ENCODE results near the gene TMEM167B. TPM values are rescaled to one million over a fixed set of nuclear protein-coding genes. Genes with fewer than 3 reads are reported as not detected.
"Not testable (repeated sequence)": the region's sequence is repeated elsewhere in the genome, so short reads cannot be mapped to it uniquely, and the experiment has no call there.

TMEM167B gene
- total RNA-seq, 1 experiment from 2014 or later = 21.4 TPM

GRCh38 chr1:109050228-109050995 lies 40.2 kb upstream of the TMEM167B start:
- TF ChIP-seq RAD21 (IDR thresholded peaks at IDR 0.05; ENCODE audit: low read depth) (no peak), ZNF274 (IDR thresholded peaks at IDR 0.05; ENCODE audit: low read depth, low read length) (no peak), MAX (IDR thresholded peaks at IDR 0.05) (no peak), JUND (IDR thresholded peaks at IDR 0.05) (no peak), SP1 (IDR thresholded peaks at IDR 0.05; ENCODE audit: low read depth) (no peak), TCF7L2 (IDR thresholded peaks at IDR 0.05; ENCODE audit: borderline replicate concordance, extremely low read depth, insufficient read depth, insufficient read length) (no peak)
- no peaks in the 10 kb centered on the region for H3K36me3 ChIP-seq (ENCODE audit: control insufficient read depth in 1 of 2, insufficient read depth in 2 of 2, low read length in 2 of 2)
- no peak overlapping the region for H3K27ac ChIP-seq (ENCODE audit: low read depth, low read length)
- RAD21 ChIA-PET (ENCODE audit: low non-redundant PET in 1 of 2, low total read pairs in 2 of 2, uncharacterized antibody in 2 of 2, unreplicated experiment in 2 of 2) = no interaction called here
- H2AFZ ChIP-seq (ENCODE audit: low read depth, low read length, poor library complexity, severe bottlenecking) = no peak overlapping the region
- no peak overlapping the region for H3K9ac ChIP-seq (ENCODE audit: low read length)
- H3K79me2 ChIP-seq (ENCODE audit: insufficient read depth, low read length) = no peaks in the 10 kb centered on the region
- H3K9me2 ChIP-seq (ENCODE audit: insufficient read depth) = no peaks in the 10 kb centered on the region
- intact Hi-C loops (cut with micrococcal nuclease) = no loop called here
- no peak overlapping the region for H3K4me2 ChIP-seq (ENCODE audit: low read length)
- no peaks in the 10 kb centered on the region for H4K20me1 ChIP-seq (ENCODE audit: insufficient read depth)
- ATAC-seq (no peak), DNase-seq (ENCODE audit: low read depth, low spot score) (no peak)
- no peak overlapping the region for H3K4me3 ChIP-seq (replicated peaks in 1 of 2; ENCODE audit: low read depth in 1 of 2, low read length in 2 of 2)
- H3K27me3 ChIP-seq (ENCODE audit: insufficient read depth, low read length) = no peaks in the 10 kb centered on the region
- CTCF ChIA-PET = no interaction called here
- BruUV-seq (replicated peaks) = no TSS peak
- POLR2A ChIA-PET = no interaction called here
- H3K4me1 ChIP-seq (ENCODE audit: control insufficient read depth in 1 of 2, insufficient read depth in 2 of 2, low read length in 2 of 2) = no peaks in the 10 kb centered on the region
- no peaks in the 10 kb centered on the region for H3K9me3 ChIP-seq (ENCODE audit: control insufficient read depth in 1 of 2, insufficient read depth in 1 of 2, low read depth in 1 of 2, low read length in 2 of 2)

GRCh38 chr1:109052145-109052544 lies 38.4 kb upstream of the TMEM167B start:
- H3K36me3 ChIP-seq (ENCODE audit: control insufficient read depth in 1 of 2, insufficient read depth in 2 of 2, low read length in 2 of 2); H4K20me1 ChIP-seq (ENCODE audit: insufficient read depth); H3K9ac ChIP-seq (ENCODE audit: low read length); DNase-seq (ENCODE audit: low read depth, low spot score); H3K4me1 ChIP-seq (ENCODE audit: control insufficient read depth in 1 of 2, insufficient read depth in 2 of 2, low read length in 2 of 2); H2AFZ ChIP-seq (ENCODE audit: low read depth, low read length, poor library complexity, severe bottlenecking); ATAC-seq; H3K9me3 ChIP-seq (ENCODE audit: control insufficient read depth in 1 of 2, insufficient read depth in 1 of 2, low read depth in 1 of 2, low read length in 2 of 2); H3K4me3 ChIP-seq (replicated peaks in 1 of 2; ENCODE audit: low read depth in 1 of 2, low read length in 2 of 2); H3K27me3 ChIP-seq (ENCODE audit: insufficient read depth, low read length); BruUV-seq (replicated peaks); CTCF ChIA-PET; POLR2A ChIA-PET; intact Hi-C loops (cut with micrococcal nuclease); H3K79me2 ChIP-seq (ENCODE audit: insufficient read depth, low read length); RAD21 ChIA-PET (ENCODE audit: low non-redundant PET in 1 of 2, low total read pairs in 2 of 2, uncharacterized antibody in 2 of 2, unreplicated experiment in 2 of 2); H3K9me2 ChIP-seq (ENCODE audit: insufficient read depth); H3K4me2 ChIP-seq (ENCODE audit: low read length); H3K27ac ChIP-seq (ENCODE audit: low read depth, low read length): not testable (repeated sequence)
